Adrenal gland (tissue), 5 donors: ENCODE measurements around the gene GOLGA6L9.
"Not testable (repeated sequence)": the region's sequence is repeated elsewhere in the genome, so short reads cannot be mapped to it uniquely, and the experiment has no call there.

Experiments used
- POLR2A ChIP-seq, 2 donors: fragments of 450-650 bp; IDR thresholded peaks; one replicate each; pipeline ENCODE4 v1.6.1; 2017; ENCODE audit warnings: antibody characterized with exemption in 2 of 2, mild to moderate bottlenecking in 2 of 2, moderate library complexity in 1 of 2
- TF ChIP-seq, protein P1 (sequence below), 6 experiments: fragments of 450-650 bp in 4 of 6; fragments of 200-600 bp in 2 of 6; sonication (generic) in 1 of 6; IDR thresholded peaks; 1 replicate in 5 of 6; 2 replicates in 1 of 6; pipeline versions ENCODE4 v1.5.1 to v1.8.0; 2016 to 2021; ENCODE audit warnings: antibody characterized with exemption in 6 of 6, mild to moderate bottlenecking in 2 of 6, moderate library complexity in 1 of 6
- donor health status: DM: no; HTN: no; CAD: no.

DNA sequence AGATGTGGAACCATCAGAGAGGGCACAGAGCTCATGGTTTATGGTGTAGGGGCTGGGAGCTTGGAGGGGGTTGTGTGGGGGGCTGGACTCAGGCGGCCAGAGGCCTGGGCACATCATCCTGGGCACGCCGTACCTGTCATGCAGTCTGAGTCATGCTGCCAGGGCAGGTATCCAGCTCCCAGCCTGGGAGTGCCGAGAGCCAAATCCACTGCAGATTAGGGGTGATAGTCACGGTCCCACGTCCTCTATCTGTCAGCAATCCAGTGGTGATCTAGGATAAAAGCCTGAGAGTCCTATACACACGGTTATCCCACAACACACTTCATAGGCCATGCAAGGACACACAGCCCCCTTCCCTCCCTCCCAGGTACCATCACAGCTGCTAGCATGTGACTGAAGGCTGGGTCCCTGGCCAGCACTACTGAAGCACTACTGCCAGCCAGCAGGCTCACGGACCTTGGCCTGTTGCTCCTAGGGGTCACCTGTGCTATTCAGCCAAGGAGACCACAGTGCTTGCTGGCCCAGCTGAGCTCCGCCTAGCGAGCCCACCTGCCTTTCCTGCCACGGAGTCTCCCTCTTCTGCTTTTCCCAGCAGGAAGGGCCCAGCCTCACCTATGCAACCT lies 45.8 kb downstream of the GOLGA6L9 start:
- TF ChIP-seq, protein P1, sequence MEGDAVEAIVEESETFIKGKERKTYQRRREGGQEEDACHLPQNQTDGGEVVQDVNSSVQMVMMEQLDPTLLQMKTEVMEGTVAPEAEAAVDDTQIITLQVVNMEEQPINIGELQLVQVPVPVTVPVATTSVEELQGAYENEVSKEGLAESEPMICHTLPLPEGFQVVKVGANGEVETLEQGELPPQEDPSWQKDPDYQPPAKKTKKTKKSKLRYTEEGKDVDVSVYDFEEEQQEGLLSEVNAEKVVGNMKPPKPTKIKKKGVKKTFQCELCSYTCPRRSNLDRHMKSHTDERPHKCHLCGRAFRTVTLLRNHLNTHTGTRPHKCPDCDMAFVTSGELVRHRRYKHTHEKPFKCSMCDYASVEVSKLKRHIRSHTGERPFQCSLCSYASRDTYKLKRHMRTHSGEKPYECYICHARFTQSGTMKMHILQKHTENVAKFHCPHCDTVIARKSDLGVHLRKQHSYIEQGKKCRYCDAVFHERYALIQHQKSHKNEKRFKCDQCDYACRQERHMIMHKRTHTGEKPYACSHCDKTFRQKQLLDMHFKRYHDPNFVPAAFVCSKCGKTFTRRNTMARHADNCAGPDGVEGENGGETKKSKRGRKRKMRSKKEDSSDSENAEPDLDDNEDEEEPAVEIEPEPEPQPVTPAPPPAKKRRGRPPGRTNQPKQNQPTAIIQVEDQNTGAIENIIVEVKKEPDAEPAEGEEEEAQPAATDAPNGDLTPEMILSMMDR (IDR thresholded peaks at IDR 0.05) = not testable (repeated sequence)
- not testable (repeated sequence) for TF ChIP-seq POLR2A (IDR thresholded peaks at IDR 0.05)
